H1 (cell line): ENCODE results near the gene APOL4. TPM values are rescaled to one million over a fixed set of nuclear protein-coding genes. Genes with fewer than 3 reads are reported as not detected.

Source experiments
- CTCF ChIA-PET: fragments of 300-600 bp; sonication (Branson Sonifier 250); formaldehyde crosslinking; loops from one replicate; lab custom pipeline; 2021; ENCODE audit not compliant: partially characterized antibody; lab: Charles Lee
- POLR2A ChIA-PET: fragments of 300-600 bp; sonication (Branson Sonifier 250); formaldehyde crosslinking; loops from one replicate; lab custom pipeline; 2021; ENCODE audit warnings: inconsistent platforms; ENCODE audit not compliant: partially characterized antibody; lab: Charles Lee
- DNase-seq, 2 experiments: peaks; one replicate each; pipeline versions ENCODE4 v3.0.0 to v3.0.0-alpha.2; 2010 to 2022; ENCODE audit warnings: low spot score in 2 of 2, low read depth in 1 of 2, mixed read lengths in 1 of 2
- FAIRE-seq: peaks from 2 replicates; lab custom pipeline; 2011; peaks lifted over from hg19 to GRCh38; lab: Jason Lieb, UNC
- H2AFZ ChIP-seq: 2 replicates; pipeline ENCODE4 v1.8.1; 2012; ENCODE audit warnings: low read length, inconsistent platforms
- H2AK5ac ChIP-seq: 2 replicates; pipeline ENCODE4 v1.6.1; 2013; ENCODE audit warnings: low read depth, low read length
- H2BK120ac ChIP-seq: replicated peaks from 2 replicates; pipeline ENCODE3; 2013; ENCODE audit warnings: low read depth, low read length, inconsistent platforms
- H2BK12ac ChIP-seq: 2 replicates; pipeline ENCODE4 v1.6.1; 2013; ENCODE audit warnings: low read depth, low read length
- H2BK15ac ChIP-seq: 2 replicates; pipeline ENCODE4 v1.6.1; 2013; ENCODE audit warnings: low read length
- H2BK20ac ChIP-seq: 2 replicates; pipeline ENCODE4 v1.6.1; 2013; ENCODE audit warnings: low read length
- H2BK5ac ChIP-seq: 2 replicates; pipeline ENCODE4 v1.6.1; 2013; ENCODE audit warnings: low read depth, low read length
- H3K14ac ChIP-seq: 2 replicates; pipeline ENCODE4 v1.6.1; 2013; ENCODE audit warnings: inconsistent platforms; ENCODE audit not compliant: insufficient read length
- H3K18ac ChIP-seq: 2 replicates; pipeline ENCODE4 v1.6.1; 2013; ENCODE audit warnings: low read length; ENCODE audit errors: extremely low read depth
- H3K23ac ChIP-seq: 2 replicates; pipeline ENCODE4 v1.6.1; 2013; ENCODE audit warnings: inconsistent platforms; ENCODE audit not compliant: insufficient read length
- H3K23me2 ChIP-seq: 2 replicates; pipeline ENCODE4 v1.6.1; 2013; ENCODE audit warnings: low read depth, low read length
- H3K27ac ChIP-seq: 2 replicates; pipeline ENCODE4 v1.6.1; 2011; ENCODE audit warnings: low read depth, low read length, inconsistent platforms
- H3K27me3 ChIP-seq, 4 experiments: replicated peaks in 1 of 4; 1 replicate in 1 of 4; 2 replicates in 3 of 4; pipeline versions ENCODE4 v1.6.1 to v1.8.1; 2011 to 2013; ENCODE audit warnings: low read length in 3 of 4, mild to moderate bottlenecking in 3 of 4, inconsistent platforms in 2 of 4, mixed read lengths in 2 of 4, moderate library complexity in 1 of 4; ENCODE audit not compliant: control insufficient read depth in 3 of 4, insufficient read depth in 3 of 4; ENCODE audit errors: extremely low read depth in 1 of 4
- H3K36me3 ChIP-seq, 4 experiments: 2 replicates each; pipeline versions ENCODE4 v1.6.1 to v1.8.1; 2011 to 2013; ENCODE audit warnings: mild to moderate bottlenecking in 4 of 4, low read length in 3 of 4, moderate library complexity in 2 of 4, control low read depth in 1 of 4, inconsistent platforms in 1 of 4; ENCODE audit not compliant: insufficient read depth in 4 of 4, control insufficient read depth in 2 of 4
- H3K4ac ChIP-seq: replicated peaks from 2 replicates; pipeline ENCODE3; 2013; ENCODE audit warnings: low read length, low read depth, mixed read lengths, inconsistent platforms; ENCODE audit not compliant: insufficient read length
- H3K4me1 ChIP-seq, 4 experiments: replicated peaks in 1 of 4; 1 replicate in 1 of 4; 2 replicates in 3 of 4; pipeline versions ENCODE4 v1.6.1 to v1.8.1; 2011 to 2013; ENCODE audit warnings: low read length in 3 of 4, inconsistent platforms in 2 of 4, mixed read lengths in 1 of 4; ENCODE audit not compliant: insufficient read depth in 4 of 4, control insufficient read depth in 3 of 4
- H3K4me2 ChIP-seq, 2 experiments: 2 replicates each; pipeline versions ENCODE4 v1.6.1 to v1.8.1; 2011 to 2013; ENCODE audit warnings: low read depth in 2 of 2, low read length in 2 of 2, control low read depth in 1 of 2, inconsistent platforms in 1 of 2, mild to moderate bottlenecking in 1 of 2; ENCODE audit not compliant: insufficient read depth in 1 of 2
- H3K4me3 ChIP-seq, 4 experiments: fragments of 200-600, 300-600 bp in 1 of 4; sonication (generic), shearing (Covaris generic), sonication (Bioruptor Twin) in 1 of 4; 2 replicates each; pipeline versions ENCODE4 v1.5.1 to v1.8.1; 2011 to 2016; ENCODE audit warnings: low read length in 4 of 4, low read depth in 3 of 4, control low read depth in 2 of 4, inconsistent platforms in 2 of 4, mild to moderate bottlenecking in 2 of 4, mixed read lengths in 1 of 4, moderate library complexity in 1 of 4; ENCODE audit not compliant: insufficient read depth in 2 of 4; ENCODE audit errors: extremely low read depth in 1 of 4
- H3K56ac ChIP-seq: replicated peaks from 2 replicates; pipeline ENCODE3; 2013; ENCODE audit warnings: low read depth, mild to moderate bottlenecking, mixed read lengths, low read length, inconsistent platforms; ENCODE audit not compliant: insufficient read length
- H3K79me1 ChIP-seq: 2 replicates; pipeline ENCODE4 v1.6.1; 2013; ENCODE audit warnings: low read depth, low read length, control low read depth
- H3K79me2 ChIP-seq, 2 experiments: 2 replicates each; pipeline versions ENCODE4 v1.6.1 to v1.8.1; 2012 to 2013; ENCODE audit warnings: low read length in 2 of 2, mild to moderate bottlenecking in 2 of 2, inconsistent platforms in 1 of 2; ENCODE audit not compliant: insufficient read depth in 2 of 2, control insufficient read depth in 1 of 2
- H3K9ac ChIP-seq, 4 experiments: replicated peaks in 1 of 4; 1 replicate in 1 of 4; 2 replicates in 3 of 4; pipeline versions ENCODE4 v1.6.1 to v1.8.1; 2011 to 2013; ENCODE audit warnings: low read depth in 3 of 4, low read length in 3 of 4, control low read depth in 2 of 4, mild to moderate bottlenecking in 2 of 4, moderate library complexity in 2 of 4, inconsistent platforms in 1 of 4; ENCODE audit errors: extremely low read depth in 1 of 4
- H3K9me3 ChIP-seq, 2 experiments: 2 replicates each; pipeline versions ENCODE4 v1.6.1 to v1.8.1; 2012 to 2013; ENCODE audit warnings: mild to moderate bottlenecking in 2 of 2, moderate library complexity in 2 of 2, control low read depth in 1 of 2, inconsistent platforms in 1 of 2, low read depth in 1 of 2, low read length in 1 of 2, mixed read lengths in 1 of 2; ENCODE audit not compliant: insufficient read depth in 2 of 2
- H4K20me1 ChIP-seq, 2 experiments: replicated peaks in 1 of 2; 2 replicates each; pipeline versions ENCODE3 to v1.8.1; 2011 to 2013; ENCODE audit warnings: inconsistent platforms in 2 of 2, low read length in 2 of 2, mild to moderate bottlenecking in 1 of 2; ENCODE audit not compliant: insufficient read depth in 2 of 2, control insufficient read depth in 1 of 2
- H4K5ac ChIP-seq: 2 replicates; pipeline ENCODE4 v1.6.1; 2013; ENCODE audit warnings: low read length, low read depth, mixed read lengths, inconsistent platforms; ENCODE audit not compliant: insufficient read length
- H4K8ac ChIP-seq: 2 replicates; pipeline ENCODE4 v1.8.0; 2013; ENCODE audit warnings: mild to moderate bottlenecking, moderate library complexity, low read length, inconsistent platforms; ENCODE audit not compliant: insufficient read depth; ENCODE audit errors: extremely low read depth
- H4K91ac ChIP-seq: replicated peaks from 2 replicates; pipeline ENCODE3; 2013; ENCODE audit warnings: low read length, mixed read lengths, inconsistent platforms; ENCODE audit not compliant: insufficient read length
- BACH1 ChIP-seq: IDR thresholded peaks from 2 replicates; pipeline ENCODE4 v1.6.1; 2012; ENCODE audit warnings: low read length, improper control_type of control experiment
- BCL11A ChIP-seq, 2 experiments: IDR thresholded peaks; one replicate each; pipeline ENCODE4 v1.6.1; 2011; ENCODE audit warnings: low read depth in 2 of 2, low read length in 2 of 2, mild to moderate bottlenecking in 2 of 2
- CBX8 ChIP-seq: fragments of 300-800, 300-1000 bp; sonication (generic); IDR thresholded peaks from 2 replicates; pipeline ENCODE4 v1.7.1; 2016; ENCODE audit warnings: low read depth, low read length, borderline replicate concordance
- CREB1 ChIP-seq: IDR thresholded peaks from 2 replicates; pipeline ENCODE4 v1.6.1; 2012; ENCODE audit warnings: inconsistent platforms
- CTBP2 ChIP-seq: IDR thresholded peaks from 2 replicates; pipeline ENCODE4 v1.7.0; 2011; ENCODE audit warnings: borderline replicate concordance, mild to moderate bottlenecking, moderate library complexity, mixed read lengths, low read length; ENCODE audit not compliant: insufficient read depth, insufficient read length
- GTF2F1 ChIP-seq: IDR thresholded peaks from 2 replicates; pipeline ENCODE4 v1.6.1; 2012; ENCODE audit warnings: low read depth, low read length, improper control_type of control experiment, borderline replicate concordance
- HDAC6 ChIP-seq: IDR thresholded peaks from one replicate; pipeline ENCODE4 v1.7.1; 2012; ENCODE audit warnings: low read depth, mild to moderate bottlenecking, inconsistent platforms, low read length, moderate library complexity
- MAX ChIP-seq: IDR thresholded peaks from 2 replicates; pipeline ENCODE4 v1.6.1; 2012; ENCODE audit warnings: inconsistent platforms
- NRF1 ChIP-seq: IDR thresholded peaks from 2 replicates; pipeline ENCODE4 v1.6.1; 2011; ENCODE audit warnings: mild to moderate bottlenecking, low read depth, low read length, improper control_type of control experiment
- RNF2 ChIP-seq: fragments of 200-900, 300-1000 bp; sonication (generic); IDR thresholded peaks from 2 replicates; pipeline ENCODE4 v1.7.1; 2016; ENCODE audit warnings: borderline replicate concordance, low read depth, mild to moderate bottlenecking, antibody characterized with exemption, low read length; ENCODE audit not compliant: poor library complexity, severe bottlenecking; ENCODE audit errors: missing control alignments
- SP2 ChIP-seq: IDR thresholded peaks from 2 replicates; pipeline ENCODE4 v1.6.1; 2012; ENCODE audit warnings: mild to moderate bottlenecking, low read length, inconsistent platforms
- SP4 ChIP-seq: IDR thresholded peaks from 2 replicates; pipeline ENCODE4 v1.6.1; 2012; ENCODE audit warnings: low read length, inconsistent platforms
- TCF12 ChIP-seq: IDR thresholded peaks from 2 replicates; pipeline ENCODE4 v1.6.1; 2011; ENCODE audit warnings: low read depth, mild to moderate bottlenecking, low read length
- WGBS, 2 experiments: shearing (Covaris generic) in 1 of 2; methylation state at CpG; one replicate each; pipeline versions ENCODE4 v1.1.6 to v1.1.7; 2013 to 2015; ENCODE audit warnings: low lambda C conversion rate in 2 of 2, mixed read lengths in 2 of 2, inconsistent platforms in 1 of 2, low coverage in 1 of 2, missing lambda C conversion rate in 1 of 2; ENCODE audit not compliant: insufficient replicate concordance in 2 of 2, insufficient coverage in 1 of 2, insufficient read length in 1 of 2; ENCODE audit errors: extremely low coverage in 1 of 2, missing lambda C conversion rate in 1 of 2; 5-methylcytosine and 5-hydroxymethylcytosine counted together
- polyA plus RNA-seq, 7 experiments: library from polyadenylated mRNA; depleted of rRNA in 3 of 7; stranded (reverse) in 5 of 7; unstranded in 2 of 7; fragments of >200 nt in 5 of 7; fragments of 200-250 nt in 2 of 7; gene quantifications; 1 replicate in 5 of 7; 2 replicates in 1 of 7; 4 replicates in 1 of 7; pipeline versions ENCODE4 v1.2.1 to v1.2.3, GENCODE V29; 2011 to 2013; ENCODE audit warnings: missing spikeins in 2 of 7, mixed read lengths in 2 of 7
- total RNA-seq: library from RNA; stranded (reverse); fragmentation: NEBNext Ultra II Directional; extraction: Animal tissue kit (Norgen Biotek cat#: 25700); gene quantifications from 2 replicates; pipeline ENCODE4 v1.2.1, GENCODE V29; 2021

The APOL4 gene
- total and polyA plus RNA-seq, 2 of the 8 experiments (the other 6 are each of a cell fraction or from before 2014, with no cell fraction given): 0.02 TPM; not detected in 1

GRCh38 chr22:36160499-36160942 is 41.1 kb downstream of the APOL4 start, which contains the start of gene APOL3:
Gene APOL3, minus strand, starts transcription at chr22:36160755. Its CDS starts 11,700 bp downstream, at chr22:36149055.
- H3K18ac ChIP-seq: no peak within 1 kb of the TSS
- H3K9ac ChIP-seq: no peak within 1 kb of the TSS
- no peak within 1 kb of the TSS for H2AFZ ChIP-seq
- no peaks in the 10 kb centered on the region for H3K27me3 ChIP-seq
- H2BK120ac ChIP-seq: no peak within 1 kb of the TSS
- H2AK5ac ChIP-seq: no peak within 1 kb of the TSS
- FAIRE-seq: no peak
- 0 out of 2 replicates have a peak, but pooled peaks cover 3% of the 10 kb centered on the region for H3K23me2 ChIP-seq
- peak within 1 kb of the TSS; percentile 95; the same call in 1 of the 2 replicates for H2BK15ac ChIP-seq
- no peak within 1 kb of the TSS for H2BK12ac ChIP-seq
- peaks cover 0 to 10% (median 8%) of the 10 kb centered on the region in 4 experiments; a peak in 6 of 7 replicates for H3K4me1 ChIP-seq
- no peak within 1 kb of the TSS for H2BK5ac ChIP-seq
- H3K9me3 ChIP-seq: no peaks in the 10 kb centered on the region
- H3K79me2 ChIP-seq: no peaks in the 10 kb centered on the region
- no peak within 1 kb of the TSS for H2BK20ac ChIP-seq
- no peak within 1 kb of the TSS for H3K27ac ChIP-seq
- CTCF ChIA-PET: interaction anchor here (0.6 to 3.4 kb wide), 4 partner anchors 12 to 726 kb away, joined by 3 to 30 read pairs (median 4); no protein-coding TSS in a partner anchor
- DNase-seq: no peak
- H3K79me1 ChIP-seq: no peaks in the 10 kb centered on the region
- no peak within 1 kb of the TSS for H3K4me3 ChIP-seq
- H3K4me2 ChIP-seq: no peak within 1 kb of the TSS
- no peak within 1 kb of the TSS for H3K4ac ChIP-seq
- 93% methylated on average over 3 of the region's 3 CpGs; no CpG with 5 or more reads in 1 of the 2 experiments for WGBS, 2 experiments
- H4K5ac ChIP-seq: no peak within 1 kb of the TSS
- no peaks in the 10 kb centered on the region for H3K36me3 ChIP-seq
- H3K14ac ChIP-seq: no peak within 1 kb of the TSS
- H3K23ac ChIP-seq: no peak within 1 kb of the TSS
- no peak within 1 kb of the TSS for H4K91ac ChIP-seq
- POLR2A ChIA-PET: interaction anchor here (0.8 kb wide), 1 partner anchor 19 kb away, joined by 3 read pairs; no protein-coding TSS in a partner anchor
- no peaks in the 10 kb centered on the region for H4K20me1 ChIP-seq
- H3K56ac ChIP-seq: no peak within 1 kb of the TSS
- H4K8ac ChIP-seq: peak within 1 kb of the TSS; percentile 16; the same call in 1 of the 2 replicates
- TF ChIP-seq SP4: no peak
- TF ChIP-seq HDAC6: no peak
- TF ChIP-seq CBX8: no peak
- no peak for TF ChIP-seq GTF2F1
- no peak for TF ChIP-seq RNF2
- TF ChIP-seq CTBP2: no peak
- no peak for TF ChIP-seq NRF1
- no peak for TF ChIP-seq TCF12
- TF ChIP-seq SP2: no peak
- no peak for TF ChIP-seq BCL11A (IDR thresholded peaks at IDR 0.05; ENCODE audit: low read depth in 2 of 2, low read length in 2 of 2)
- no peak for TF ChIP-seq CREB1
- TF ChIP-seq MAX: no peak
- TF ChIP-seq BACH1: no peak
